ENCODE measurements around the gene DDX6.

DNA sequence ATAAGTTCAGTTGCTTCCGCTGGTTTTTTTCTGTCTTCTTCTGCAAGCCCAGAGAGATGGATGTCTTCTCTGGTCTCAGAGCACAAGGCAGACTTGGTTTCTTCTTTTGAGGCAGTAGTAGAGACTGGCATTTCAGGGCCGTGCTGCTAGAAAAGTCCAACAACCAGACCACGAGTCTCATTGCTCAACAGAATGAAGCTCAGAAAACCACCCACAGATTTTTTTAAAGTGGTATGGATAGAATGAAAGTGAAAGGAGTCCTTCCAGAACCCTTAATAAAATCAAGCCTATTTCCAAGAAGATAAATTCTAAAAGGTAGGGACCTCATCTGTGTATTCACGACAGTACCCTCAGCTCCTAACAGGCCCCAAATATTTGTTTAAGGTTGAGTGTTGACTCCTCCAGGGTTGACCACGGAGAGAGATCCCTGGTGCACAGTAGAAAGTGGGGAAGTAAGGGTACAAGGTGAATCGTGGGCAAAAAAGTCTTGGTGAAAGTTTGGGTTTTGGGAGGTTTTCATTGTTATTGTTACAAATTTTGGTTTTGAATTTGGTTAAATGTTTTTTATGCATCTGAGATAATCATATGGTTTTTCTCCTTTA, 43.6 kb upstream of the DDX6 start:
- TF ChIP-seq, protein P1, sequence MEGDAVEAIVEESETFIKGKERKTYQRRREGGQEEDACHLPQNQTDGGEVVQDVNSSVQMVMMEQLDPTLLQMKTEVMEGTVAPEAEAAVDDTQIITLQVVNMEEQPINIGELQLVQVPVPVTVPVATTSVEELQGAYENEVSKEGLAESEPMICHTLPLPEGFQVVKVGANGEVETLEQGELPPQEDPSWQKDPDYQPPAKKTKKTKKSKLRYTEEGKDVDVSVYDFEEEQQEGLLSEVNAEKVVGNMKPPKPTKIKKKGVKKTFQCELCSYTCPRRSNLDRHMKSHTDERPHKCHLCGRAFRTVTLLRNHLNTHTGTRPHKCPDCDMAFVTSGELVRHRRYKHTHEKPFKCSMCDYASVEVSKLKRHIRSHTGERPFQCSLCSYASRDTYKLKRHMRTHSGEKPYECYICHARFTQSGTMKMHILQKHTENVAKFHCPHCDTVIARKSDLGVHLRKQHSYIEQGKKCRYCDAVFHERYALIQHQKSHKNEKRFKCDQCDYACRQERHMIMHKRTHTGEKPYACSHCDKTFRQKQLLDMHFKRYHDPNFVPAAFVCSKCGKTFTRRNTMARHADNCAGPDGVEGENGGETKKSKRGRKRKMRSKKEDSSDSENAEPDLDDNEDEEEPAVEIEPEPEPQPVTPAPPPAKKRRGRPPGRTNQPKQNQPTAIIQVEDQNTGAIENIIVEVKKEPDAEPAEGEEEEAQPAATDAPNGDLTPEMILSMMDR (IDR thresholded peaks at IDR 0.05) = no peak
- no peak for TF ChIP-seq ZFX (IDR thresholded peaks at IDR 0.05; ENCODE audit: borderline replicate concordance)
